Epidermal melanocyte (primary cell): ENCODE measurements around the gene GFRA1.

Experiments
- DNase-seq: peaks from one replicate; pipeline ENCODE4 v3.0.0; 2011; ENCODE audit warnings: low spot score; ENCODE audit not compliant: insufficient read length

GFRA1 gene

DNA sequence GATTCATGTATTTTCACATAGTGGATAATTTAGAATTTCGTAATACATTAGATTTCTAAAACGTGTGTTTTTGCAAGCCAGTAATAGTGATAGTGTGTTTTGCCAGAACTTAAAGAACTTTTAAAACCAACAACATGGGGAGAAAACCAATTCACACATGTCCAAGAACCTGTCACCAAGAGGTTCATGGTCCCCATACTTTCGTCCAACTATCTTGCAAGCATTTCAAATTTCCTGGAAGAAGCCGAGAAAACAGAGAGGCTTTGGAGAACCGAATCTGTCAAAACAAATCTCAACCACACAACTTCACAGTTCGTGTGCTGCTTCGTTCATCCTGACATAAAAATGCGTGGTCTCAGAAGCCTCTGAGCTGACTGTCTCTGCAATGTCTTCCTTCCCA is 31.9 kb downstream of the GFRA1 start:
- no peak for DNase-seq

DNA sequence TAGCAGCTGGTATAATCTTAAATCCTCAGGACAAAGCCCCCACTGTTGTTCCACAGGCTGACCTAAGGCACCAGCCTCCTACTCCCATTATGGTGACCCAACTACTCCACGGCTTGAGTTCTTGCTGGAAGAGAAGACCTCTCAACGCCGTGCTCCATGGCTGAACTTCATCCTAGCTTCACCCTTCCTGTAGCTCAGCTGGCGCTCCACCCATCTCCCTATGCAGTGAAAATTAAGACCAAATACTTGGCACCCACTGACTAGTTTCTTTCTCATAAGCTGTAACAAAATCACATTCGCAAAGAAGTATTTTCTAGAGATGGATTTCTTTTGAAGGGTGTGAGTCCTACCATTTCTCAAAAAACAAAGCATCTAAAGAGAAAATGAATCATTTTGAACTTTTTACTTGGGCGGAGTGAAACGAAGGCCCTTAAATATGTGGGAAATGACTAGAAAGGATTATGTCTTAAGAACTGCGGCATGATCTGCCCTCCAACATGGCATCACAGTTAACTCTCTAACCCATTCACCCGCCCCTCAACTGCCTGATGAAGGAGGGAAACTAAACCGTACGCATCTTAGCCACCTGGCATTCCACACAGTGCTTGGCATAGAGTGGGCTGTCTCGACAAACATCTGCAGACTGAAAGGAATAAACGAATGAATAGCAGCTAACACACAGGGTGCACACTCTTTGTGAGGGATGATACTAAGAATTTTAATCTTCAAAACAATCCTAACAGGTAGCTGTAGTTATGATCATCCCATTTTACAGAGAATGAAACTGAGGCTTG is 32.7 kb downstream of the GFRA1 start:
- DNase-seq: no peak

GRCh38 chr10:116239229-116239628 is 33.8 kb downstream of the GFRA1 start:
- DNase-seq: no peak

DNA sequence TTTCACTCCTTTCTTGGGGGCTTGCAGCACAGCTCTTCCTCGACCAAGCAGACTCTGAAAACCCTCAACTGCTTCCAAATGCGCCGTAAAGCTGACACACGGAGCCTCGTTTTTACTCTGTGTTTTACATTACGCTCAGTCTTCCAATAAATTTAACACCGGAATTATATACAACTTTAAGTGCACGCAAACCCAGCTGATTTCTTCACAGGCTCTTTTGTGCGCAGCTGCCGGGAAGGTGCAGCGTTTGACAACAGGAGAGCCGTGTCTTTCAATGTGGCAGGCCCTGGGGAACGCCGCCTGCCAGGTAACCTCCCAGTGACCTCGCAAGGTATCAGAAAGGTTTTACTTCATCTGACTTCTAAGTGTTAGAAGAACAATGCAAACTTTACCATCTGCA is 35.0 kb downstream of the GFRA1 start:
- DNase-seq: no peak

DNA sequence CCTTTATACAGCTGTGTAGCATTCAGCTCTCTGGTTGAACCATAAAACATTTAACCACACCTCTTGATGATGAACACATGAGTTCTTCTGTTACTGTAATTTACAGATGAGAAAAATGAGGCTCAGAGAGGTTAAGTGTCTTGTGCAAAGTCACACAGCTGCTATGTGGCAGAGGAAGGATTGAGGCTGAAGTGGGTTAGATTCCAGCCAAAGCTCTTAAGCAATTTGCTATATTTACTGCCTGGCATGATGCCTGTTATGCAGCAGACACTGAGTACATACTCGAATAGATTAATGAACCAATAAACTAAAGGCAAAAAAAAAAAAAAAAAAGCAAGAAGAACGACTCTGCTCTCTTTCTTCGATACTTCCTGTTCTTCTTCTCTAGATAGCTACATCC is 35.7 kb downstream of the GFRA1 start:
- no peak for DNase-seq

DNA sequence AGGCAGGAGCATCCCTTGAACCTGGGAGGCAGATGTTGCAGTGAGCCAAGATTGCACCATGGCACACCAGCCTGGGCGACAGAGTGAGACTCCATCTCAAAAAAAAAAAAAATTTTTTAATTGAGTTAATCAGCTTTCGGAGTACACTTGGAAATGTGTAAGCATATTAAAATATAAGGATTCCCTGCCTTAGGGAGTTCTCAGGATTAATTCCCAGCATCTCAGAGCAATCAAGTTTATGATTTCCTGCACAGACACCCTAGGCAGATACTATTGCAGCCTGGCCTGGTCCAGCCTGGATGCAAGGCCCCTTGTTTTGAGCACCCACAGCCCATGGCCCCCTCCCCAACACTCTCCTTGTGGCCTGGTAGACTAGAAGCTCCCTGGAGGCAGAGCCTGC is 39.8 kb downstream of the GFRA1 start:
- DNase-seq: no peak

GRCh38 chr10:116232613-116233012 is 40.4 kb downstream of the GFRA1 start:
- no peak for DNase-seq

DNA sequence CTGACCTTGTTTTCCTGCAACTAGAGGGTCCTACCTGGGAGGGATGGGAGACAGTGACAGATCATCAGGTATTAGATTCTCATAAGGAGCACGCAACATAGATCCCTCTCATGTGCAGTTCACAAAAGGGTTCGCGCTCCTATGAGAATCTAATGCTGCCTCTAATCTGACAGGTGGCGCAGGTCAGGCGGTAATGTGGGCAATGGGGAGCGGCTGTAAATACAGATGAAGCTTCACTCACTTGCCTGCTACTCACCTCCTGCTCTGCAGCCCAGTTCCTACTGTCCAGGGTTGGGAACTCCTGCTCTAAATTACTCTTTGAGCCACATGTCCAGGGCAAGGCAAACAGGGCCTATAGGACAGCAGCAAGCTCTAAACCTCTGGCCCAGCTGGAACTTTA is 46.2 kb downstream of the GFRA1 start:
- no peak for DNase-seq

- no peak for DNase-seq
Measured at GRCh38 chr10:116226053-116226452, 47.0 kb downstream of the GFRA1 start.

DNA sequence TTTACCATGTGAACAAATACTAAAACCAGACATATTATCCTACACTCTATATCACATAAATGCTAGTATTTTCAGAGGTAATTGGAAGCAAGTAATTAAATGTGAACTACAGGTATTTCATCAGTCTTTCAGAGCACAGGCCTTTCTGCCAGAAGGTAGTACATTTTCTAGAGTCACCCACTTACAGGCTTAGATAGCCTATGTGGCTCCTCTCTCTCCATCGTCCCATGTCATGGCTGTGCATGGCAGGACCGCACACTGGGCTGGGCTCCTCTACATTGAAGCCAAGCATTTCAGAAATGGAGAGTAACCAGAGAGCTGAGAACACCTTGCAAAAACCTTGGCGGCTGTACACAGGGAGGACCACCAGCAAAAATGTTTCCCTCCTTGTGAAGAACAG is 49.7 kb downstream of the GFRA1 start:
- no peak for DNase-seq

- DNase-seq: no peak
Measured at GRCh38 chr10:116221053-116221452, 52.0 kb downstream of the GFRA1 start.

DNA sequence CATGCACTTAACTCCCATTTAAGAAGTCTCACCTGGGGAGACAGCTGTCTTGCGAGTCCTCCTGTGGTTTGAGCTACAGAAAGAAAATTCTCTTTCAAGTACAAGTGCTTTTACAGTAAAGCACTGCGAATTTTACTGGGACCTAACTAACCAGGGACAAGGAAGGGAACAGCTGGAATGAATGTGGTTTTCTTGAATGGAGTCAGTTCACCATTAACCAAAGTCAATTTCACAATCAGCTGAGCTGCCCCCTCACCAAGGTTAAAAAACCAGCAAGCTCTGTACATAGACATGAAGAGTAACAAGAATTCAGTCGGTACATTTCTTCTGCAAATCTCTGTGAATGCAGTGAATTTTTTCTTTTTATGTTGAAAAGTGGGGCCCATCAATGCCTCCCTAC is 56.3 kb downstream of the GFRA1 start:
- no peak for DNase-seq

DNA sequence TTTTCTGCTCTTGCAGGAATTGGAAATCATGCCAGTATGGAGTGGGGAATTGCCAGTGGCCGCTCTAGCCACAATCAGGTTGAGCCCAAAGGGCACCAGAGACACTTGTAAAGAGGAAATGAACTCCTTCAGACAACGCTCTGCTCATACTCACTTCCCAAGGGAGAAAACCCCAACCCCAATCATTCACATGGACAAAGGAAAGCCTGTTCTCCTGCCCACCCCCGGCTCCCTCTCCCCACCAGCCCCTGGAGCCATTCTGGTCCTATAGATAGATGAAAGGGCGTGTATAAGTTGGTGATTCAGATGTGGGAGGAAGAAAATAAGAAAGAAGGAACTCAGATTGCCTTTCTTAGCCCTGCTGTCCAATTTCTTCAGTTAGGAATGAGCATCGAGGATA is 57.4 kb downstream of the GFRA1 start:
- DNase-seq: peak; percentile 46

- no peak for DNase-seq
Measured at GRCh38 chr10:116211682-116212081, 61.3 kb downstream of the GFRA1 start.

GRCh38 chr10:116210588-116211346 is 62.2 kb downstream of the GFRA1 start:
- no peak for DNase-seq

GRCh38 chr10:116209781-116210180 is 63.2 kb downstream of the GFRA1 start:
- DNase-seq: no peak

GRCh38 chr10:116208956-116209567 is 63.9 kb downstream of the GFRA1 start:
- DNase-seq: no peak

DNA sequence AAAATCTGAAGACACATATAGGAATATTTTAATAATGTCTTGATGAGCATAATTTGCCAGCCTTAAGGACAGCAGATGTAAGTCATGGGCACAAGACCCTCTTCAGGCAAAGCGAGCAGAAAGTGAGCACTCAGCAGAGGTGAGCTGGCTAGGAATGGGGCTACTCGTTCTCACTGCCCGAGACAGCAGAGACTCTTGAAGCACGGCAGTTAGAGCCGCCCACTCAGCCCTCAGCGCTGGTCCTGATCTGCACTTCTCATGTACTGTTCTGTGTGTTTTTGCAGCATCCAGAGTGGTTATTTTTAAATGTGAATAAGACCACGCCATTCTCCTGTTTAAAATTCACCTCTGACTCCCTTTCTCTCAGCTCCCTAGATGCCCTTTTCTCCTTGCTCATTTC is 65.3 kb downstream of the GFRA1 start:
- no peak for DNase-seq

- no peak for DNase-seq
Measured at GRCh38 chr10:116203661-116204060, 69.3 kb downstream of the GFRA1 start.

- no peak for DNase-seq
Measured at GRCh38 chr10:116201670-116202430, 71.2 kb downstream of the GFRA1 start.

GRCh38 chr10:116201011-116201410 is 72.0 kb downstream of the GFRA1 start:
- DNase-seq: no peak

- DNase-seq: no peak
Measured at GRCh38 chr10:116198676-116199035, 74.3 kb downstream of the GFRA1 start.
